ENCODE measurements around the gene OR1M1. TPM values are rescaled to one million over a fixed set of nuclear protein-coding genes. Genes with fewer than 3 reads are reported as not detected.

OR1M1 gene
- total RNA-seq, 1 donor from 2014 or later: not detected

GRCh38 chr19:9130965-9131364 is 44.1 kb downstream of the OR1M1 start:
- H3K36me3 Mint-ChIP-seq (ENCODE audit: low read depth, unreplicated experiment): no peaks in the 10 kb centered on the region
- no peak overlapping the region for H3K4me3 Mint-ChIP-seq (ENCODE audit: unreplicated experiment)

DNA sequence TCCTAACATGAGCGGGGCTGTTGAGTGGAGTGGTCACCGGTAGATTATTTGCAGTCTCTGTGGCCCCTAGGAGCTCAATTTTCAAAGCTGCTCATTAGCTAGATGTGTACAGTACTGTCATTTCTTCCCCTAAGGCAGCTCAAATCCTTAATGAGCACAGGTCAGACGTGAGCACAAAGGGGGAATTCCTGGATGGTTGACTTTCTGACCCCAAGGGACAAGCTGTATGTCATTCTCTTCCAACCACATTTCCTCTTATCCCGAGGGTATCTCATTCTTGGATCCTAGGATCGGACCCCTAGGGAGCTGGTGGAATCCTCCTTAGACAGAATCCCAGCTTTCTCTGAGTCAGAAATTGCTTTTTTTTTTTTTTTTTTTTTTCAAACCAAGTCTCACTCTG is 45.6 kb downstream of the OR1M1 start:
- no peak for TF ChIP-seq EZH2 (IDR thresholded peaks at IDR 0.05; ENCODE audit: insufficient read depth, low read length)
- no peak for TF ChIP-seq CTCF (IDR thresholded peaks at IDR 0.05; ENCODE audit: insufficient read depth, low read depth, low read length)
- Mint-ChIP-seq H3K9me3 (ENCODE audit: unreplicated experiment) (peaks cover 5% of the 10 kb centered on the region), H3K27me3 (ENCODE audit: low read depth, unreplicated experiment) (no peaks in the 10 kb centered on the region), H3K4me1 (ENCODE audit: low read depth, unreplicated experiment) (no peaks in the 10 kb centered on the region), H3K27ac (ENCODE audit: unreplicated experiment) (no peak overlapping the region), H3K4me3 (ENCODE audit: unreplicated experiment) (no peak overlapping the region), H3K36me3 (ENCODE audit: low read depth, unreplicated experiment) (no peaks in the 10 kb centered on the region)
- Histone ChIP-seq H4K20me1 (ENCODE audit: insufficient read depth, low read length) (no peaks in the 10 kb centered on the region), H3K79me2 (ENCODE audit: insufficient read depth, low read length) (no peaks in the 10 kb centered on the region), H3K4me2 (ENCODE audit: low read length) (no peak overlapping the region), H2AFZ (ENCODE audit: low read depth, low read length) (no peak overlapping the region), H3K4me1 (ENCODE audit: insufficient read depth, low read length) (no peaks in the 10 kb centered on the region), H3K36me3 (ENCODE audit: insufficient read depth, low read length) (no peaks in the 10 kb centered on the region), H3K27me3 (ENCODE audit: insufficient read depth, low read length) (no peaks in the 10 kb centered on the region), H3K9me3 (ENCODE audit: insufficient read depth, low read depth, low read length) (no peaks in the 10 kb centered on the region), H3K4me3 (ENCODE audit: insufficient read depth, low read depth, low read length) (no peak overlapping the region), H3K27ac (ENCODE audit: low read depth, low read length) (no peak overlapping the region), H3K9ac (ENCODE audit: low read length) (no peak overlapping the region)
- FAIRE-seq (no peak), DNase-seq (ENCODE audit: low read depth) (no peak)

More at GRCh38 chr19:9130965-9131364, 44.1 kb downstream of the OR1M1 start:
- no peak for TF ChIP-seq CTCF (IDR thresholded peaks at IDR 0.05; ENCODE audit: insufficient read depth, low read depth, low read length)
- no peak for TF ChIP-seq EZH2 (IDR thresholded peaks at IDR 0.05; ENCODE audit: insufficient read depth, low read length)
- Histone ChIP-seq H3K9me3 (ENCODE audit: insufficient read depth, low read depth, low read length) (no peaks in the 10 kb centered on the region), H3K9ac (ENCODE audit: low read length) (no peak overlapping the region), H3K27ac (ENCODE audit: low read depth, low read length) (no peak overlapping the region), H4K20me1 (ENCODE audit: insufficient read depth, low read length) (no peaks in the 10 kb centered on the region), H3K4me1 (ENCODE audit: insufficient read depth, low read length) (no peaks in the 10 kb centered on the region), H3K36me3 (ENCODE audit: insufficient read depth, low read length) (no peaks in the 10 kb centered on the region), H3K4me3 (ENCODE audit: insufficient read depth, low read depth, low read length) (no peak overlapping the region), H3K4me2 (ENCODE audit: low read length) (no peak overlapping the region), H2AFZ (ENCODE audit: low read depth, low read length) (no peak overlapping the region), H3K27me3 (ENCODE audit: insufficient read depth, low read length) (no peaks in the 10 kb centered on the region), H3K79me2 (ENCODE audit: insufficient read depth, low read length) (no peaks in the 10 kb centered on the region)
- no peaks in the 10 kb centered on the region for H3K27me3 Mint-ChIP-seq (ENCODE audit: low read depth, unreplicated experiment)
- DNase-seq (ENCODE audit: low read depth): no peak
- no peak for FAIRE-seq
- no peak overlapping the region for H3K27ac Mint-ChIP-seq (ENCODE audit: unreplicated experiment)
- H3K9me3 Mint-ChIP-seq (ENCODE audit: unreplicated experiment): peaks cover 6% of the 10 kb centered on the region
- no peaks in the 10 kb centered on the region for H3K4me1 Mint-ChIP-seq (ENCODE audit: low read depth, unreplicated experiment)

- peak overlapping the region; percentile 91 for H3K4me3 ChIP-seq (ENCODE audit: insufficient read depth, low read depth, low read length)
- peak overlapping the region; percentile 98 for H3K9ac ChIP-seq (ENCODE audit: low read length)
- Mint-ChIP-seq H3K36me3 (ENCODE audit: low read depth, unreplicated experiment) (peaks cover 4% of the 10 kb centered on the region), H3K4me1 (ENCODE audit: low read depth, unreplicated experiment) (no peaks in the 10 kb centered on the region), H3K27me3 (ENCODE audit: low read depth, unreplicated experiment) (no peaks in the 10 kb centered on the region), H3K9me3 (ENCODE audit: unreplicated experiment) (peaks cover 3% of the 10 kb centered on the region), H3K4me3 (ENCODE audit: unreplicated experiment) (peak overlapping the region; percentile 99), H3K27ac (ENCODE audit: unreplicated experiment) (peak overlapping the region; percentile 98)
- DNase-seq (ENCODE audit: low read depth) (no peak), FAIRE-seq (no peak)
- peaks cover 45% of the 10 kb centered on the region for H3K79me2 ChIP-seq (ENCODE audit: insufficient read depth, low read length)
- peaks cover 28% of the 10 kb centered on the region for H4K20me1 ChIP-seq (ENCODE audit: insufficient read depth, low read length)
- H3K27ac ChIP-seq (ENCODE audit: low read depth, low read length): peak overlapping the region; percentile 93
- H3K36me3 ChIP-seq (ENCODE audit: insufficient read depth, low read length): peaks cover 4% of the 10 kb centered on the region
- H3K4me1 ChIP-seq (ENCODE audit: insufficient read depth, low read length): peaks cover 8% of the 10 kb centered on the region
- H3K4me2 ChIP-seq (ENCODE audit: low read length): peak overlapping the region; percentile 95
- TF ChIP-seq EZH2 (IDR thresholded peaks at IDR 0.05; ENCODE audit: insufficient read depth, low read length) (no peak), CTCF (IDR thresholded peaks at IDR 0.05; ENCODE audit: insufficient read depth, low read depth, low read length) (no peak)
- peak overlapping the region; percentile 96 for H2AFZ ChIP-seq (ENCODE audit: low read depth, low read length)
- peaks cover 2% of the 10 kb centered on the region for H3K9me3 ChIP-seq (ENCODE audit: insufficient read depth, low read depth, low read length)
- H3K27me3 ChIP-seq (ENCODE audit: insufficient read depth, low read length): no peaks in the 10 kb centered on the region
These were observed 52.8 kb downstream of the OR1M1 start for GRCh38 chr19:9139609-9140158.
